ENCODE results near the gene CNOT6.

The CNOT6 gene

GRCh38 chr5:180623411-180623834 is 129.2 kb downstream of the CNOT6 start:
- no peaks in the 10 kb centered on the region for H4K20me1 ChIP-seq (ENCODE audit: low read depth, low read length)
- no peaks in the 10 kb centered on the region for H3K79me2 ChIP-seq (ENCODE audit: insufficient read depth, low read length)
- no peaks in the 10 kb centered on the region for H3F3A ChIP-seq (ENCODE audit: insufficient read depth)
- no peak overlapping the region for H3K27ac ChIP-seq (ENCODE audit: low read depth, low read length)
- no peak overlapping the region for H3K4me3 ChIP-seq (ENCODE audit: insufficient read depth, low read length, poor library complexity, severe bottlenecking)
- no peaks in the 10 kb centered on the region for H3K36me3 ChIP-seq (ENCODE audit: low read length)
- H3K9me3 ChIP-seq (ENCODE audit: insufficient read depth, low read length): no peaks in the 10 kb centered on the region
- no peaks in the 10 kb centered on the region for H3K27me3 ChIP-seq (ENCODE audit: low read length)
- no peak overlapping the region for H2AFZ ChIP-seq (ENCODE audit: low read depth, low read length, severe bottlenecking)
- H3K9ac ChIP-seq (ENCODE audit: low read length): no peak overlapping the region
- no peak overlapping the region for H3K4me2 ChIP-seq (ENCODE audit: low read depth, low read length, poor library complexity, severe bottlenecking)
- no peaks in the 10 kb centered on the region for H3K9me2 ChIP-seq (replicated peaks; ENCODE audit: insufficient read depth, low read length)
- TF ChIP-seq, protein P1, sequence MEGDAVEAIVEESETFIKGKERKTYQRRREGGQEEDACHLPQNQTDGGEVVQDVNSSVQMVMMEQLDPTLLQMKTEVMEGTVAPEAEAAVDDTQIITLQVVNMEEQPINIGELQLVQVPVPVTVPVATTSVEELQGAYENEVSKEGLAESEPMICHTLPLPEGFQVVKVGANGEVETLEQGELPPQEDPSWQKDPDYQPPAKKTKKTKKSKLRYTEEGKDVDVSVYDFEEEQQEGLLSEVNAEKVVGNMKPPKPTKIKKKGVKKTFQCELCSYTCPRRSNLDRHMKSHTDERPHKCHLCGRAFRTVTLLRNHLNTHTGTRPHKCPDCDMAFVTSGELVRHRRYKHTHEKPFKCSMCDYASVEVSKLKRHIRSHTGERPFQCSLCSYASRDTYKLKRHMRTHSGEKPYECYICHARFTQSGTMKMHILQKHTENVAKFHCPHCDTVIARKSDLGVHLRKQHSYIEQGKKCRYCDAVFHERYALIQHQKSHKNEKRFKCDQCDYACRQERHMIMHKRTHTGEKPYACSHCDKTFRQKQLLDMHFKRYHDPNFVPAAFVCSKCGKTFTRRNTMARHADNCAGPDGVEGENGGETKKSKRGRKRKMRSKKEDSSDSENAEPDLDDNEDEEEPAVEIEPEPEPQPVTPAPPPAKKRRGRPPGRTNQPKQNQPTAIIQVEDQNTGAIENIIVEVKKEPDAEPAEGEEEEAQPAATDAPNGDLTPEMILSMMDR (IDR thresholded peaks at IDR 0.05; ENCODE audit: insufficient read depth, low read length, poor library complexity, severe bottlenecking): no peak
- TF ChIP-seq EZH2phosphoT487 (conservative IDR thresholded peaks at IDR 0.05; ENCODE audit: low read length): no peak

DNA sequence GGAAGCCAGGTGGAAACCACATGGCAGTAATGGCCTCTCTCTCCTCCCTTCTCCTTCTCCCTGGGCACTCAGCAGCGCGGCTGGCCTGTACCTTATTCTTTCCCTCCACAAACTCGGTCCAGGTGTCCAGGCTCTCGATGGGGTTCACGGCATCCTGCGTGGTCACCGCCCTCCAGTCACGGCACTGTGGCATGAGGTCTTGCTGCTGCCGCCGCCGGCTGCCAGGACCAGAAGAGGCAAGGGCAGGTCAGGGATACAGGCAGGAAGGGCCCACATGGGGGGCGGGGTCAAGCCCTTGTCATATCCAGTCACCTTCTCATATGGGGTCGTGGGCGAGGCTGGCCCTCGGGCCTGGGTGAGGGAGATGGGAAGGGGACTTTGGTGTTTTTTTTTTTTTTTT is 129.7 kb downstream of the CNOT6 start:
- Histone ChIP-seq H3K4me3 (ENCODE audit: insufficient read depth, low read length, poor library complexity, severe bottlenecking) (no peak overlapping the region), H3K9ac (ENCODE audit: low read length) (no peak overlapping the region), H3K36me3 (ENCODE audit: low read length) (no peaks in the 10 kb centered on the region), H3F3A (ENCODE audit: insufficient read depth) (no peaks in the 10 kb centered on the region), H3K27me3 (ENCODE audit: low read length) (no peaks in the 10 kb centered on the region), H3K9me2 (replicated peaks; ENCODE audit: insufficient read depth, low read length) (no peaks in the 10 kb centered on the region), H3K27ac (ENCODE audit: low read depth, low read length) (no peak overlapping the region), H3K9me3 (ENCODE audit: insufficient read depth, low read length) (no peaks in the 10 kb centered on the region), H2AFZ (ENCODE audit: low read depth, low read length, severe bottlenecking) (no peak overlapping the region), H3K4me2 (ENCODE audit: low read depth, low read length, poor library complexity, severe bottlenecking) (no peak overlapping the region), H4K20me1 (ENCODE audit: low read depth, low read length) (no peaks in the 10 kb centered on the region), H3K79me2 (ENCODE audit: insufficient read depth, low read length) (no peaks in the 10 kb centered on the region)
- TF ChIP-seq EZH2phosphoT487 (conservative IDR thresholded peaks at IDR 0.05; ENCODE audit: low read length): no peak

DNA sequence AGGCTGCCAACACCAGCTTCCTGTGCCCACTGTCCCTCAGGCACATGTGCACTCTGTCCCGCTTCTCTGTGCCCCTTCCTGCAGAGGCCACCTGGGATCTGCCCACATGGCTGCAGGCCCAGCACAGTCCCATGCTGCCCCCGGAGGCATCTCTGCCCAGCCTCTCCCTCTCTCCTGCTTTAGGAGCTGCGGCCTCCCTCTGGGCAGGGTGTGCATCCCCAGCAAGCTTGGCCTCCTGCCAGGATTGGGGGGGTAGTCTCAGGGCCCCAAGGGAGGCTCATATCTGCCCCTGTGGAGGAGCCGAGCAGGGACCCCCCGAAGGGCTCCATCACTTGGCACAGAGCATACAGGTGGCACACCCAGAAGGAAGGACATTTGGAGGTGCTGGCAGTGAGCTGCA is 130.4 kb downstream of the CNOT6 start:
- Histone ChIP-seq H3F3A (ENCODE audit: insufficient read depth) (no peaks in the 10 kb centered on the region), H3K27me3 (ENCODE audit: low read length) (no peaks in the 10 kb centered on the region), H3K9me3 (ENCODE audit: insufficient read depth, low read length) (no peaks in the 10 kb centered on the region), H3K9ac (ENCODE audit: low read length) (no peak overlapping the region), H3K4me2 (ENCODE audit: low read depth, low read length, poor library complexity, severe bottlenecking) (no peak overlapping the region), H3K79me2 (ENCODE audit: insufficient read depth, low read length) (no peaks in the 10 kb centered on the region), H4K20me1 (ENCODE audit: low read depth, low read length) (no peaks in the 10 kb centered on the region), H3K36me3 (ENCODE audit: low read length) (no peaks in the 10 kb centered on the region), H3K4me3 (ENCODE audit: insufficient read depth, low read length, poor library complexity, severe bottlenecking) (no peak overlapping the region), H3K27ac (ENCODE audit: low read depth, low read length) (no peak overlapping the region), H3K9me2 (replicated peaks; ENCODE audit: insufficient read depth, low read length) (no peaks in the 10 kb centered on the region), H2AFZ (ENCODE audit: low read depth, low read length, severe bottlenecking) (no peak overlapping the region)
- TF ChIP-seq, protein P1 (IDR thresholded peaks at IDR 0.05; ENCODE audit: insufficient read depth, low read length, poor library complexity, severe bottlenecking): no peak
- TF ChIP-seq EZH2phosphoT487 (conservative IDR thresholded peaks at IDR 0.05; ENCODE audit: low read length): no peak

DNA sequence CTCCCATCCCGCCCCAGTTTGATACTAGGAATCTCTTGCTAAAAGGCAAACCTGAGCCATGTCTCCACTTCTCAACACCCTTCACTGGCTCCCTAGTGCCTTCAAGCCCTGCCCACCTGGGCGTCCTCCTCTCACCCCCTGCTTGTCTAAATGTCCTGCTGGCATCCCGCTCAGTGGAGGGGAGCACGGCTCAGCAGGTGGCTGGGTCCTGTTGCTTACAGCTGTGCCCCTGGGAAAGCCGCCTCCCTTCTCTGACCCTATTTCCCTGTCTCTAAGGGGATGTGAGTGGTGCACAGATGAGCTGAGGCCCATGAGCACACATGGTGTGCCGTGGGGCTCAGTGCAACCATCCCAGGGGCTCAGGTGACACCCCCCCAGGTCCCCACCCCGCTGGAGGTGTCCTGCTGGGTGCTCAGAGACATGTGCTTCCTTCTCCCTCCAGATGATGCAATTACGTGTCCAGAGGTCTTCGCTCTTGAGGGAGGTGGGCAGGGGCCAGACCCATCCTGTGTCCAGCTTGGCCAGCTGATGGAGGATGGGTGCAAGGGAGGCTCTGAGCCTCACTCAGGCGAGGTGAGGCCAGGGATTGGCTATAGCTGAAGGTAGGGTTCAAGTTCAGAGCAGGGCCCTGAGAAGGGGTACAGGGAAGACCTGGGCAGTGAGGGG is 131.1 kb downstream of the CNOT6 start:
- Histone ChIP-seq H3K4me3 (ENCODE audit: insufficient read depth, low read length, poor library complexity, severe bottlenecking) (no peak overlapping the region), H3K27me3 (ENCODE audit: low read length) (no peaks in the 10 kb centered on the region), H3K79me2 (ENCODE audit: insufficient read depth, low read length) (no peaks in the 10 kb centered on the region), H3F3A (ENCODE audit: insufficient read depth) (no peaks in the 10 kb centered on the region), H2AFZ (ENCODE audit: low read depth, low read length, severe bottlenecking) (no peak overlapping the region), H3K27ac (ENCODE audit: low read depth, low read length) (no peak overlapping the region), H3K9me3 (ENCODE audit: insufficient read depth, low read length) (no peaks in the 10 kb centered on the region), H3K9me2 (replicated peaks; ENCODE audit: insufficient read depth, low read length) (no peaks in the 10 kb centered on the region), H3K36me3 (ENCODE audit: low read length) (no peaks in the 10 kb centered on the region), H4K20me1 (ENCODE audit: low read depth, low read length) (no peaks in the 10 kb centered on the region), H3K4me2 (ENCODE audit: low read depth, low read length, poor library complexity, severe bottlenecking) (no peak overlapping the region), H3K9ac (ENCODE audit: low read length) (no peak overlapping the region)
- no peak for TF ChIP-seq EZH2phosphoT487 (conservative IDR thresholded peaks at IDR 0.05; ENCODE audit: low read length)
- TF ChIP-seq, protein P1 (IDR thresholded peaks at IDR 0.05; ENCODE audit: insufficient read depth, low read length, poor library complexity, severe bottlenecking): no peak
